Uterus (tissue), 2 donors: ENCODE measurements around the gene RFX7.

ENCODE experiments used
- POLR2A ChIP-seq, 2 donors: fragments of 450-650 bp; IDR thresholded peaks; one replicate each; pipeline ENCODE4 v1.6.1; 2016; ENCODE audit warnings: antibody characterized with exemption in 2 of 2, mild to moderate bottlenecking in 1 of 2, moderate library complexity in 1 of 2
- TF ChIP-seq, protein P1 (sequence below), 4 experiments: fragments of 200-600 bp in 2 of 4; fragments of 450-650 bp in 2 of 4; sonication (generic) in 2 of 4; IDR thresholded peaks; one replicate each; pipeline ENCODE4 v1.5.1; 2016 to 2019; ENCODE audit warnings: antibody characterized with exemption in 4 of 4, mild to moderate bottlenecking in 2 of 4, moderate library complexity in 1 of 4

DNA sequence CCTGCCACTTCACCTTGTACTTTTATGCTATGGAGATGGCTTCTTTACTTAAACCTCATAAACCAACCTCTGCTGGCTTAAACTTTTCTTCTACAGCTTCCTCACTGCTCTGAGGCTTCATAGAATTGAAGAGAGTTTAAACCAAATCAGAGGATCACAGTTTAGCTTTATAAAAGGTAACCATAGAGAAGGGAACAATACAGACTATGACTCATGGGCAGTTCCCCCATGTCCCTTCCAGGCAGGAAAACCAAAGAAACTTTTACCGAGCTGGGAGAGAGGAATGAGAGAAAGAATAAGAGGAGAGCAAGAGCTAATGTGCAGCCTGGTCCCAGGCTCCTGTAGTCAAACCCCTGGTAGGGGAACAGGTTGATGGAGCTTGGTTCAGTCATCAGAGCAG is 196.3 kb downstream of the RFX7 start:
- TF ChIP-seq, protein P1, sequence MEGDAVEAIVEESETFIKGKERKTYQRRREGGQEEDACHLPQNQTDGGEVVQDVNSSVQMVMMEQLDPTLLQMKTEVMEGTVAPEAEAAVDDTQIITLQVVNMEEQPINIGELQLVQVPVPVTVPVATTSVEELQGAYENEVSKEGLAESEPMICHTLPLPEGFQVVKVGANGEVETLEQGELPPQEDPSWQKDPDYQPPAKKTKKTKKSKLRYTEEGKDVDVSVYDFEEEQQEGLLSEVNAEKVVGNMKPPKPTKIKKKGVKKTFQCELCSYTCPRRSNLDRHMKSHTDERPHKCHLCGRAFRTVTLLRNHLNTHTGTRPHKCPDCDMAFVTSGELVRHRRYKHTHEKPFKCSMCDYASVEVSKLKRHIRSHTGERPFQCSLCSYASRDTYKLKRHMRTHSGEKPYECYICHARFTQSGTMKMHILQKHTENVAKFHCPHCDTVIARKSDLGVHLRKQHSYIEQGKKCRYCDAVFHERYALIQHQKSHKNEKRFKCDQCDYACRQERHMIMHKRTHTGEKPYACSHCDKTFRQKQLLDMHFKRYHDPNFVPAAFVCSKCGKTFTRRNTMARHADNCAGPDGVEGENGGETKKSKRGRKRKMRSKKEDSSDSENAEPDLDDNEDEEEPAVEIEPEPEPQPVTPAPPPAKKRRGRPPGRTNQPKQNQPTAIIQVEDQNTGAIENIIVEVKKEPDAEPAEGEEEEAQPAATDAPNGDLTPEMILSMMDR (IDR thresholded peaks at IDR 0.05): no peak
- TF ChIP-seq POLR2A (IDR thresholded peaks at IDR 0.05): no peak
